Measurements from ENCODE around the gene BIVM.

GRCh38 chr13:102781591-102781990 lies 17.3 kb upstream of the BIVM start:
- TF ChIP-seq MAX (IDR thresholded peaks at IDR 0.05; ENCODE audit: insufficient read depth, insufficient read length) = no peak
- no peak for TF ChIP-seq EZH2 (IDR thresholded peaks at IDR 0.05; ENCODE audit: borderline replicate concordance, low read depth, low read length, severe bottlenecking)
- TF ChIP-seq CTCF (IDR thresholded peaks at IDR 0.05; ENCODE audit: extremely low read depth in 1 of 2, insufficient read depth in 1 of 2, low read depth in 1 of 2, low read length in 2 of 2) = no peak
- TF ChIP-seq POLR2A (IDR thresholded peaks at IDR 0.05; ENCODE audit: low read depth, low read length) = no peak
- no peak for TF ChIP-seq POLR2AphosphoS5 (IDR thresholded peaks at IDR 0.05; ENCODE audit: insufficient read depth, low read depth, low read length)
- TF ChIP-seq FOS (IDR thresholded peaks at IDR 0.05; ENCODE audit: borderline replicate concordance, insufficient read depth, low read length) = no peak
- TF ChIP-seq MYC (IDR thresholded peaks at IDR 0.05; ENCODE audit: low read depth, low read length) = no peak
- TF ChIP-seq GATA2 (IDR thresholded peaks at IDR 0.05; ENCODE audit: insufficient read depth, insufficient read length, low read depth, low read length) = no peak
